GM23338 (cell line): ENCODE measurements around the gene ZNF268. TPM values are rescaled to one million over a fixed set of nuclear protein-coding genes. Genes with fewer than 3 reads are reported as not detected.

Experiments
- ATAC-seq: fragments of 200-7000 bp; cut with Tn5 transposase; 3 replicates; pipeline ENCODE4 v1.9.1; 2020
- DNase-seq: peaks from one replicate; pipeline ENCODE4 v3.0.0-alpha.2; 2015; ENCODE audit warnings: low spot score
- H2AFZ ChIP-seq: fragments of 200-600 bp; sonication (generic); 2 replicates; pipeline ENCODE4 v1.8.0; 2016; ENCODE audit warnings: antibody characterized with exemption, mild to moderate bottlenecking, moderate library complexity
- H3F3A ChIP-seq: fragments of 200-600 bp; sonication (generic); replicated peaks from 2 replicates; pipeline ENCODE4 v1.8.0; 2017; ENCODE audit warnings: antibody characterized with exemption, mixed run types, low read depth
- H3K27ac ChIP-seq: fragments of 200-600 bp; sonication (generic); 2 replicates; pipeline ENCODE4 v1.6.1; 2016; ENCODE audit warnings: low read depth
- H3K27me3 ChIP-seq: fragments of 200-600 bp; sonication (generic); 2 replicates; pipeline ENCODE4 v1.8.0; 2016; ENCODE audit warnings: mild to moderate bottlenecking, mixed run types, moderate library complexity; ENCODE audit not compliant: insufficient read depth
- H3K36me3 ChIP-seq: fragments of 200-600 bp; sonication (generic); 2 replicates; pipeline ENCODE4 v1.8.0; 2016; ENCODE audit warnings: mild to moderate bottlenecking; ENCODE audit not compliant: insufficient read depth
- H3K4me1 ChIP-seq: fragments of 200-600 bp; sonication (generic); 2 replicates; pipeline ENCODE4 v1.8.0; 2016; ENCODE audit warnings: mild to moderate bottlenecking, moderate library complexity; ENCODE audit not compliant: insufficient read depth
- H3K4me2 ChIP-seq: fragments of 200-600 bp; sonication (generic); 2 replicates; pipeline ENCODE4 v1.7.1; 2017; ENCODE audit warnings: mixed run types
- H3K4me3 ChIP-seq: fragments of 200-600 bp; sonication (generic); 2 replicates; pipeline ENCODE4 v1.6.1; 2016; ENCODE audit warnings: mixed run types
- H3K79me2 ChIP-seq: fragments of 200-600 bp; sonication (generic); replicated peaks from 2 replicates; pipeline ENCODE4 v1.8.0; 2017; ENCODE audit warnings: mild to moderate bottlenecking; ENCODE audit not compliant: insufficient read depth
- H3K9me2 ChIP-seq: fragments of 200-600 bp; sonication (generic); 2 replicates; pipeline ENCODE4 v1.8.0; 2017; ENCODE audit not compliant: insufficient read depth
- H4K20me1 ChIP-seq: fragments of 200-600 bp; sonication (generic); replicated peaks from 2 replicates; pipeline ENCODE4 v1.8.0; 2017; ENCODE audit warnings: mild to moderate bottlenecking; ENCODE audit not compliant: insufficient read depth
- H3K27ac Mint-ChIP-seq: 2 replicates; pipeline ENCODE4 v1.8.0; 2020; ENCODE audit warnings: inconsistent platforms, mild to moderate bottlenecking, moderate library complexity, mixed read lengths
- H3K27me3 Mint-ChIP-seq: 3 replicates; pipeline ENCODE4 v1.8.0; 2022; ENCODE audit warnings: low read depth, mild to moderate bottlenecking, moderate library complexity, mixed read lengths, inconsistent platforms; ENCODE audit not compliant: insufficient read depth, poor library complexity
- H3K36me3 Mint-ChIP-seq: 3 replicates; pipeline ENCODE4 v1.8.0; 2021; ENCODE audit warnings: low read depth, mild to moderate bottlenecking, inconsistent platforms, moderate library complexity, mixed read lengths
- H3K4me1 Mint-ChIP-seq: 3 replicates; pipeline ENCODE4 v1.8.0; 2020; ENCODE audit warnings: mild to moderate bottlenecking, inconsistent platforms, mixed read lengths
- H3K4me3 Mint-ChIP-seq: 3 replicates; pipeline ENCODE4 v1.8.0; 2021; ENCODE audit warnings: moderate library complexity, mild to moderate bottlenecking, inconsistent platforms, mixed read lengths
- H3K9me3 Mint-ChIP-seq: 3 replicates; pipeline ENCODE4 v1.8.0; 2020; ENCODE audit warnings: moderate library complexity, mild to moderate bottlenecking, inconsistent platforms, mixed read lengths
- CREB1 ChIP-seq: fragments of 250-450 bp; sonication (Bioruptor Pico); IDR thresholded peaks from 2 replicates; pipeline ENCODE4 v1.5.0; 2020; ENCODE audit warnings: low read depth, mild to moderate bottlenecking, moderate library complexity
- CTCF ChIP-seq, 2 experiments: fragments of 200-600 bp in 1 of 2; sonication (generic) in 1 of 2; conservative IDR thresholded peaks; 2 replicates each; pipeline versions ENCODE4 v1.5.1 to v1.6.1; 2016 to 2017; ENCODE audit warnings: antibody characterized with exemption in 2 of 2, low read depth in 2 of 2, mild to moderate bottlenecking in 2 of 2, moderate library complexity in 1 of 2
- ETS1 ChIP-seq: IDR thresholded peaks from 2 replicates; pipeline ENCODE4 v1.6.1; 2016; ENCODE audit warnings: antibody characterized with exemption
- EZH2 ChIP-seq: fragments of 200-600 bp; sonication (generic); IDR thresholded peaks from one replicate; pipeline ENCODE4 v1.8.0; 2017; ENCODE audit warnings: antibody characterized with exemption, mild to moderate bottlenecking, low read depth; ENCODE audit not compliant: unreplicated experiment
- EZH2phosphoT487 ChIP-seq: fragments of 200-600 bp; sonication (generic); IDR thresholded peaks from one replicate; pipeline ENCODE4 v1.8.1; 2018; ENCODE audit warnings: antibody characterized with exemption; ENCODE audit not compliant: unreplicated experiment
- JUNB ChIP-seq: IDR thresholded peaks from one replicate; pipeline ENCODE4 v1.6.1; 2016; ENCODE audit warnings: antibody characterized with exemption; ENCODE audit not compliant: unreplicated experiment
- NANOG ChIP-seq: IDR thresholded peaks from 2 replicates; pipeline ENCODE4 v1.6.1; 2016; ENCODE audit warnings: antibody characterized with exemption, borderline replicate concordance
- POLR2AphosphoS5 ChIP-seq: IDR thresholded peaks from 2 replicates; pipeline ENCODE4 v1.6.1; 2016; ENCODE audit warnings: antibody characterized with exemption, low read depth
- REST ChIP-seq: IDR thresholded peaks from one replicate; pipeline ENCODE4 v1.6.1; 2018; ENCODE audit warnings: antibody characterized with exemption; ENCODE audit not compliant: unreplicated experiment
- STAT1 ChIP-seq: IDR thresholded peaks from one replicate; pipeline ENCODE4 v1.6.1; 2016; ENCODE audit warnings: antibody characterized with exemption; ENCODE audit not compliant: unreplicated experiment
- ZNF114 ChIP-seq: fragments of 250-450 bp; sonication (Bioruptor Pico); IDR thresholded peaks from 2 replicates; pipeline ENCODE4 v1.5.0; 2020; ENCODE audit warnings: mild to moderate bottlenecking, moderate library complexity
- ZNF331 ChIP-seq: fragments of 250-450 bp; sonication (Bioruptor Pico); IDR thresholded peaks from 2 replicates; pipeline ENCODE4 v1.5.0; 2020; ENCODE audit warnings: low read depth, mild to moderate bottlenecking, moderate library complexity
- ZNF462 ChIP-seq: fragments of 250-450 bp; sonication (Bioruptor Pico); IDR thresholded peaks from 2 replicates; pipeline ENCODE4 v1.5.0; 2020; ENCODE audit warnings: mild to moderate bottlenecking, moderate library complexity
- polyA plus RNA-seq: library from polyadenylated mRNA; unstranded; fragments of >200 nt; fragmentation: Nextera tagmentation; extraction: Ambion mirVana; gene quantifications from 2 replicates; pipeline ENCODE4 v1.2.1, GENCODE V29; 2016
- total RNA-seq: library from RNA; depleted of rRNA; stranded (reverse); fragments of >200 nt; shearing (Covaris generic); gene quantifications from 2 replicates; pipeline ENCODE4 v1.2.3, GENCODE V29; 2014

Gene ZNF268
- total and polyA plus RNA-seq, 2 experiments from 2014 or later, result 15.1 to 25.2 TPM

- no peaks in the 10 kb centered on the region for H3K79me2 ChIP-seq
- H4K20me1 ChIP-seq, result no peaks in the 10 kb centered on the region
- no peaks in the 10 kb centered on the region for H3K27me3 ChIP-seq
- H3K4me3 Mint-ChIP-seq, result no peak overlapping the region
- H3K27ac Mint-ChIP-seq, result no peak overlapping the region
- no peak overlapping the region for H3K4me2 ChIP-seq
- no peak overlapping the region for H3K27ac ChIP-seq
- H3F3A ChIP-seq, result no peaks in the 10 kb centered on the region
- peaks cover 91% of the 10 kb centered on the region for H3K9me3 Mint-ChIP-seq
- peaks cover 34% of the 10 kb centered on the region for H3K36me3 Mint-ChIP-seq
- H3K4me3 ChIP-seq, result no peak overlapping the region
- DNase-seq (no peak), ATAC-seq (no peak)
- no peak overlapping the region for H2AFZ ChIP-seq
- no peaks in the 10 kb centered on the region for H3K4me1 ChIP-seq
- no peaks in the 10 kb centered on the region for H3K4me1 Mint-ChIP-seq
- H3K9me2 ChIP-seq, result no peaks in the 10 kb centered on the region
- TF ChIP-seq EZH2phosphoT487 (no peak), ETS1 (no peak), EZH2 (no peak), CTCF (conservative IDR thresholded peaks at IDR 0.05; ENCODE audit: low read depth in 2 of 2) (no peak), REST (no peak), POLR2AphosphoS5 (no peak), CREB1 (CRISPR knock-in tag) (no peak), ZNF331 (CRISPR knock-in tag) (no peak), ZNF114 (CRISPR knock-in tag) (no peak), JUNB (no peak), STAT1 (no peak), NANOG (no peak), ZNF462 (no peak)
- H3K36me3 ChIP-seq, result 0 out of 2 replicates have a peak, but pooled peaks cover 7% of the 10 kb centered on the region
- H3K27me3 Mint-ChIP-seq, result peaks cover 4% of the 10 kb centered on the region
Measured at GRCh38 chr12:133174901-133175300, 6.4 kb upstream of the ZNF268 start.
